Activated CD4-positive, alpha-beta T cell treated with anti-CD3 and anti-CD28 coated beads, Interleukin-2, amount 50 U/mL, for 16 hours (primary cell): Measurements from ENCODE around the gene GNG12.
"Not testable (repeated sequence)": the region's sequence is repeated elsewhere in the genome, so short reads cannot be mapped to it uniquely, and the experiment has no call there.

Experiments
- DNase-seq: peaks from one replicate; pipeline ENCODE4 v3.0.0-alpha.2; 2020

The GNG12 gene

DNA sequence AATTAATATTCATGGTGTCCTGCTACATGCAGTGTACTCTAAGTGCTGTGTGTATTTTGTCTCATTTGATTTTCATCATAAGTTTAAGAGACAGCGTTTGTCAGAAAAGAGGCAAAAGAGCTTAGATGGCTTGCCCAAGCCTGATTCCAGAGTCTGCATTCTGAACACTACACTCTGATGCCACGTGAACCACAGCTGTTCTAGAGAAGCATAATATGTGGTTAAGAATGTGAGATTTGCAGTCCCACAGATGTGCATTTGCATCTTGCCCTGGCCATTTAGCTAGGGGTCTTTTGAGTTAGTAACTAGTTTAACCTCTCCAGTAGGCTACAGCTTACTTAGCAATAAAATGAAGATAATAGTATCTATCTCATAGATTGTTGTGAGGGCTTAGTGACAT is 157.5 kb downstream of the GNG12 start:
- DNase-seq = no peak

DNA sequence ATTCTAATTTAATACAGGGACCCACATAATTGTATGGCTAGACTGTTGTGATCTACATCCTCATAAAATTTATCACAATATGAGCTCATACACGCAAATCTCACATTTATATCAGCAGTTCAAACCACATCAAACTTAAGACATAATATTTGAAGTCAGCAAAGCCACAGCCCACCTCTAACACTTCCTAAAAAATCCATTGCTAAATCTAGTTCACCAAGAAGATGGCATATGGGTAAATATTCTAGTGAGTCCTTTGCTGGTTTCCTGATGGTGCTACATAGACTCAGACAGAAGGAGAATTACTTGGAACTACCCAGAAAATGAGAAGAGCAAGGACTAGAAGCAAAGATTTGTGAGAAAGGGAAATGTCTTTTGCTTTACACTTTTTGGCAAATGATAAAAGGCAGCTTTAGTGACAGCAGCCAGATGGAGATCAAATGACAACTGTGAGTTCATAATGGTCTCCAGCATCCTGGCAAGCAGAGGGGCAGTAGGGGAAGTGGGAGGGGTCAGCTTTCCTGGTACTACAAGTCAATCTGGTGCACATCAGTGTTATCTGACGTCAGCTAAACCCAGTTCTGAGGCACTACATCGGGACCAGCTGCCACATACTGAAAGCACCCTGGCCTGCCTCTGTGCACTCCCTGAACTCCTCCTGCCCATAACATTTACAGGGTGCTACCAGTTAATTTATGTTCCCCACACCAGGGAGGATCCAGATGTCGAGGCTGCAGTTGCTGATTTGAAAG is 158.8 kb downstream of the GNG12 start:
- peak; percentile 53 for DNase-seq

DNA sequence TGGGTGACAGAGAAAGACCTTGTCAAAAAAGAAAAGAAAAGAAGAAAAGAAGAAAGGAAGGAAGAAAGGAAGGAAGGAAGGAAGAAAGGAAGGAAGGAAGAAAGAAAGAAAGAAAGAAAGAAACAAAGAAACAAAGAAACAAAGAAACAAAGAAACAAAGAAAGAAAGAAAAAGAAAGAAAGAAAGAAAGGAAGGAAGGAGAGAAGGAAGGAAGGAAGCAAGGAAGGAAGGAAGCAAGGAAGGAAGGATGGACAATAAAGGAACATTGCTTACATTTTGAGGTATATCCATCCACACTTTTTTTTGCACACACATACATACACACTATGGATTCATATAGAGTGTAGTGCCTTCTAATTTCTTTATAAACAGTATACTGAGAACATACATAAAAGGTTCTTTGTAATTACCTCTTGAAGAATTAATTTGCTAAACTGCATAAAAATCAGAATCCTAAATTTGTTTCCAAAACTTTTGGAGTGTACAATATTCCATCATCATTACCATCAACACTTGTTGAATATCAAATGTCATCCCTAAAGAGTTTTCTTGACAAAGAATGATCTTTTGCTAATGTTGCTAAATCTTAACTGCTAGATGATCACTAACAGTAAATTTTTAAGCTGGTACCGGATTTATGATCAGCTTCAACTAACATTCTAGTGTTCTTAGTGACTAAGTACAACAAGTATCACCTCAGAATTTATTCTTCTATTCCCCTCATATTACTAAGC is 159.6 kb downstream of the GNG12 start:
- DNase-seq = no peak

DNA sequence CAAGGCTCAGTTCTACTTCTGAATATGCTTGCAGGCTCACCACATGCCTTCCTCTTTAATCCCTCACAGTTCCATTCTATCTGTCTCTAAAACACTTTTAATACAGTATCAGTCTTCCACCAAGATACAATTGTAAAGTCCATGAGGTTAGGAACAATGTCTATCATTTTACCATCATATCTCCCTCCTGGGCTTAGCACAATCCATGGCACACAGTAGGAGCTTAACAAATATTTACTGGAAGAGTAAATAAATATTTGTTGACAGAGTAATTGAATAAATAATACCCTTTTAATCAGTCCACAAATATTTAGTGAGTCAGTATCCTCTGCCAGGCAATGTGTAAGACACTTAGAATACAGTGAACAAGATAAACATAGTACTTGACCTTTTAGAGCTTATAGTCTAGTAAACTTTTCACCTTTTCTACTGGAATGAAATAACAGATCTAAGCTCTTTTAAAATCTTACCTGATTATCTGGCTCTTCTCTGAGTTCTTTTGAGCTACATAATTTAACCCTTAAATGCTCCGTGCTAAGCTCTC is 160.9 kb downstream of the GNG12 start:
- no peak for DNase-seq

DNA sequence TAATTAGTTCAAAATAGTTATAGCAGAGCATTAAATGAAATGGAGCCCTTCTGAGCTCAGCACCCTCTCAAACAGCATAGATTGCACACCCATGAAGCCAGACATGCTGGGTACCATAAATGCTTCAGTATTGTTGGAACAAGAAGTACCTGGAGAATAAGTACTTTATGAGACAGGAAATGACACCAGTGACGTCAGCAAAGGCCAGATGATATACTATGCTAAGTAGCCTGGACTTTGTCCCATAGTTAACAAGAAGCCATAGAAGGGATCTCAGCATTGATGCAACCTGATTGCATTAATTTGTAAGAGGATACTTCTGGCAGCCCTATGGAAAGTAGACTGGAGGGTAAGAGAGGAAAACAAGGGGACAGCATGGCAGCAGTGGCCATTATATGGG is 164.6 kb downstream of the GNG12 start:
- DNase-seq = no peak

DNA sequence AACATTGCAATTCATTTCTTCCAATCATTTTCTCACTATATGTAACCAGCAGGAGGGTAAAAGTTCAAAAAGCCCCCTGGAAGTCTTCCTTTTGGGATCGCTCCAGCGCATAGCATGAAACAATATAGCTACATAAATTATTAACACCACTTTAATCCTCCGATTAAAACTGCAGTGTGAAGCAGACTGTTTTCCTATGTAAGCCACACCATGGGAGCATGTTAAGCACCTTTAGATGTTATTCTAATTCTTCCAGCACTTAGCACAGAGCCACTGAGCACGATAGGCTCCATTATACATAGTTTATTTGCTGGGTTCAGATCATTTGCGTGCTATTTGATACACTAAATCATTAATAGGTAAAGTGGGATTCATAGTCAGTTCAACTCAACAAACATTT is 166.6 kb downstream of the GNG12 start:
- no peak for DNase-seq

DNA sequence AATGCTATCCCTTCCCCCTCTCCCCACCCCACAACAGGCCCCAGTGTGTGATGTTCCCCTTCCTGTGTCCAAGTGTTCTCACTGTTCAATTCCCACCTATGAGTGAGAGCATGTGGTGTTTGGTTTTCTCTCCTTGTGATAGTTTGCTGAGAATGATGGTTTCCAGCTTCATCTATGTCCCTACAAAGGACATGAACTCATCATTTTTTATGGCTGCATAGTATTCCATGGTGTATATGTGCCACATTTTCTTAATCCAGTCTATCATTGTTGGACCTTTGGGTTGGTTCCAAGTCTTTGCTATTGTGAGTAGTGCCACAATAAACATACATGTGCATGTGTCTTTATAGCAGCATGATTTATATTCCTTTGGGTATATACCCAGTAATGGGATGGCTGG is 168.0 kb downstream of the GNG12 start:
- DNase-seq = not testable (repeated sequence)

DNA sequence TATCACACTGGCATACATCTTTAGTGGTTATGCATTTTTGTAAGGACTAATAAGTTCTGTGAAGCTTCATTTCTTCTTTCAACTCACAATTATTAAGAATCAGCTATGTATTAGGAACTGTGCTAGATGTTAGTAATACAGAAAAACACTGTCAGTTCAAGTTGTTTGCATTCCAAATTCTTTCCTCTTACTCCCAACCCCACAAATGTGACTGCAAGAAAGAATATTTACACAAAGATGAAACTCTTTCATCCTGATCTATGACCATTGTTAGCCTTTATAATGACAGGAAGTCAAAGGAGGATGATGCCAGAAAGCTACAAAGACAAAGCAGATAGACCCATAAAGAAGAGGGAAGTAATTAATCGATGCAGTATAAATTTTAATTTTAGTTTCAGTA is 169.2 kb downstream of the GNG12 start:
- DNase-seq = no peak

DNA sequence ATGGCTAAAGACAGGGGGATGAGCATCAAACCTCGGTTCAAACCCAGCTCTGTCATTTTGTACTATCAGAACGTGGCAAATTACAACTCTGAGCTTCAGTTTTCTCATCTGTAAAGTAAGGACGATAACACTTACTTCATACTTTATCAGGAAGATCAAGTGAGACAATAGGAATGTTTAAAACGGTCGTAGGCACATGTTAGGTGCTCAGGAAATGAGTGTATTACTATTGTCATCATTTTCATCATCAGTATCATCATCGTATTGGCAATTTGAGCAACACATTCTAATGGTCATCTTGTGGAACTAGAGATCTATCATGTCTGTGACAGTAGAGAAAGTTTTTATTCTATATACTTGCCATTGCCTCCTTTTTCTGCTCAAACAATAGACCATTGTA is 170.4 kb downstream of the GNG12 start:
- DNase-seq = no peak

DNA sequence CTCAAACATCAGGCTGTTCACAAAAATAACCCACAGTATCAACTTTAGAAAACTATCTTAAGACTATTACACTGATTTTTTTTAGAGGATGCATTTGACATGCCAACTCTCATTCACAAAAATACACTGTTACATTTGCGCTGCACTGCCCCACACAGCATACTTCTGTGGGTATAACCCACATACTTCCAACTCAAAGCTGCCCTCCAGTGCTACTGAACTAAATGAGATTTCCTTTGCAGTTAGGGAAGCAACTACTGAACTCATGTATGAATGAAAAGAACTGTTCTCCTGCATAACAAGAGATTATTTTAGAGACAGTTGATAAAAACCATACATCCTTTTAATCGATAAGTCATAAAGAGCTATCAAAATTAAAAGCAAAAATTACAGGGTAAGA is 174.0 kb downstream of the GNG12 start:
- no peak for DNase-seq

DNA sequence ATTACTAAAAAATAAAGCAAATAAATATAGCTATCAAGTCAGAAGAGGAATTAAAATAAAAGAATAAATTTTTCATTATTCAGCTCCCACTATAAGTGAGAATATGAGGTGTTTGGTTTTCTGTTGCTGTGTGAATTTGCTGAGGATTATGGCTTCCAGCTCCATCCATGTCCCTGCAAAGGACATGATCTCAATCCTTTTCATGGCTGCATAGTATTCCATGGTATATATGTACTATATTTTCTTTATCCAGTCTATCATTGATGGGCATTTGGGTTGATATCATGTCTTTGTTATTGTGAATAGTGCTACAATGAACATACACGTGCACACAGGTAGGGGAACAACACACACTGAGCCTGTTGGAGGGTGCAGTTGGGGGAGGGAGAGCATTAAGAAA is 176.1 kb downstream of the GNG12 start:
- not testable (repeated sequence) for DNase-seq

DNA sequence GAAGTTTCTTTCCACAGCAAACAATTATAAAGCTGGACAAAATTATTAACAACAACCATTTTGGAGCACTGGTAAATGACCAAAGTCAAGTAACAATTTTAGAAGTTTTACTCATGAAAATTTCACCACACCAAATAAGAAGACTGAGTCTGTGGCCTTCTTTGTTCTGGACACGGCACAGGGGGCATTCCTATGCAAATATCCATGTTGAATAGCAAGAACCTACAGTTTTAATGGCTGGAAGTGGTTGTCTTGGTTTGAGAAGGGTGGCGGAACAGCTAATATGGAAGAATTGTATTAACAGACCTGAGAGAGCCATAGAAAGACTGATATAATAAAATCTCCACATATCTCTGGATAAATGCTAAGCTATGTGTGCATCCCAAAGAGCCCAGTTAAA is 177.7 kb downstream of the GNG12 start:
- no peak for DNase-seq

DNA sequence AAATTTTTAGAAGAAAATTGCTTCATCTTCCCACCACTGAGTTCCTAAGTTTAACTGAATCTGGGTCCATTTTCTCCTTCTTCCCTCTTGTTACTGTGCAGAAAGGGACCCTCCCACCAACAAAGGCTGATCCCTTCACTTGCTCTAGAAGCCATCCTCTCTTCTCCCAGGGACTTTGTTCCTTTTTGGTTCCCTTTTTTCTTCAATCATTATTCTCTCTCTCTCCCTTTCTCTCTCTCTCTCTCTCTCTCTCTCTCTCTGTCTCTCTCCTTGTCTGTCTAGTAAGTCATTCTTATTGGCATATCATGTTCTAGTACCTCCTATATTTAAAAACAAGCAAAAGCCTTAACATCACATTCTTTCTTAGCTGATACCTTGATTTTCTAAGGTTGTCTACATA is 180.0 kb downstream of the GNG12 start:
- no peak for DNase-seq

DNA sequence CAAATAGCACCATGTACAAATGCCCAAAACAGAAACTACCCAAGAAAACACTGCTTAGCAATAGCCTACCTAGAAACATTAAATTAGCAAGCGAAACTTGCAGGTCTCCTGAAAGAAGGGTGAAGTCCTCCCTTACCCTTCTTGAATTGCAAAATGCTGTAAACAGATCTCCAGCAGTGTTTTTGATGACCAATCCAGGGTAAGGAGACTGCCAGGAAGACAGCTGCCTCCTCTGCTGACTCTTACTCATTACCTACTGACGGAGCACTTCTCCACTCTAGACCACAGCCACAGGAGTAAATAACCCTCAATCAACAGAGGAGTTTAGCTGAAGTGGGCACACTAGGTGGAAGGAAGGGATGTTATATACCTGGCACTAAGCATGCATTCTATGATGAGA is 180.5 kb downstream of the GNG12 start:
- peak; percentile 8 for DNase-seq
